Medulla oblongata (tissue), 1 donor: ENCODE measurements around the gene SLC25A34.
A peak's percentile ranks its signal among the peaks of the same experiment; 100 is the strongest.

Experiments used
- DNase-seq: peaks from one replicate; pipeline ENCODE4 v3.0.0-alpha.2; 2015; ENCODE audit errors: extremely low spot score

SLC25A34 gene

DNA sequence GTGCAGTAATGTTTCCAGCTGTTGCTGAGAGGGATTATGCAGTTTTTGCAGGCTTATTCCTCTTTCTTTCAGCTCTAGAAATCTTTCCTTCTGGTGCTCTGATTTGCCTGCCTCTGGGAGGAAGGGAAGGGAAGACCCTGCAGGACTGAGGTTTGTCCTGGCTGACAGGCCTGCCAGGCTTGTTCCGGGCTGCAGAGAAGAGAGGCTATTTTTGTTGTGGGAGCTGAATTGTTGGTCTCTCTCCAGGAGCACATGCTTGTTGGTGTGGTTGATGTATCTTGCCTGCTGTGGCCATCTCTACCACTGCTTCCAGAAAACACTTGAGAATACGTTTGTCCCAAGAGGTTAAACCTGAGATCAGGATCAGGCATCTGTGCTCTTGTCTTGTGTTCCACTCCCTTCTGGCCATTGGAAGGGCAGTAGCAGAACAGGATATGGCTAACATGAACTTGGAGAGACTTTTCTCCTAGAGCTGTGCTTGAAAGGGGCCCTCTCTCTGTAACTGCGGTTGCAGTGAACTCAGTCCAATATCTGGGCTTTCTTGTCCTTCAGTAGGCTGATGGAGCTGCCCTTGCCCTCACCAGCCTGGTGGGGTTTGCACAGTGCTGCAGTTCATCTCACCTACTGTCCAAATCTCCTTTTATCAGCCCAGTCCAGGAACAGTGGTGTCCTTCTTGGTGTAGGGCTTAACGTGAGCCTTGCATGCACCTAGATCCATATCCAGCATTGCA lies 21.5 kb upstream of the SLC25A34 start:
- peak; percentile 87 for DNase-seq

DNA sequence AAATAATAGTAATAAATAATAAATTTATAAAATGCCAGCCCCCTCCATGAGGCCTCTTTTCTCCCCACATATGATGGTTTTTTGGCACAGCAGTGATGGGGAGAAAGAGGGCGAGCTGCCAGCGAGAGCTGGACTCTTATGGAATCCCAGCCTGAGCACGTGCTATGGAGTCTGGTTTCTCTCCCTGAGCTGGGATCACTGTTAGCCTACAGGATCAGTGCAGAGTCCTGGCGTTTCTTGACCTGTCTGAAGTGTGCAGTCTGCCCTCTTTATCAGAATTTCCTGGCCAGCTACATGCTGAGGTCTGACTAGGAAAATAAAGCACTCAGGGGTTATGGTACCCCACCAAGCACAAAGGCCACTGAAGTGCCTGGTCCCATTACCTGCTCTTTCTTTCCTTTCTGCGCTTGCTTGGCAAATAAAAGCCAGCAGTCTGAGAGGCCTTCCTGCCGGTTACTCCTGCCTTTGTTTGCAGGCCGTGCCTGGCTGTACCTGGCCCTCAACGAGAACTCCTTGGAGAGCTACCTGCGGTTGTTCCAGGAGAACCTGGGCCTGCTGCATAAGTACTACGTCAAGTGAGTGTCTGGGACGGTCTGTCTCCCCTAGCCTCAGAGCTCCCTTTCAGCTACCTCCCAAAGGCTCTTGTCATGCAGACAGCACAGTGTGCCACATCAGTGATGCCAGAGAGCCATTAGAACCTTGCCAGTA lies 18.5 kb upstream of the SLC25A34 start:
- DNase-seq: no peak

DNA sequence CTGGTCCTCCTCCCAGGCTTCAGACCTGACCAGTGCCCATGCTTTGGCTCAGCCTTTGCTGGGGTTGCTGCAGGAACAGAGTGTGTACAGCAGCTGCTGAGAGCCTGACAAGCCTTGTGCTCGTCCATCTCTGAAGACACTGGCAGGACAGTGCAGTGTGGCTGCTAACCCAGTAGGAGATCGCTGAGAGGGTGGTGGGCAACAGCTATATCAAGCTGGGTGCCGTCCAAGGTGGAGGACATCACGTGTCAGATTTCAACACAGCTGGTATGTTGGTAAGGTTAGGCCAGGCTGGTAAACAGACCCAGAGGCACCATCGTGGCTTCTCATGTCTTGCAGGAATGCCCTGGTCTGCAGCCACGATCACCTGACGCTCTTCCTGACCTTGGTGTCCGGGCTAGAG lies 17.9 kb upstream of the SLC25A34 start:
- no peak for DNase-seq

DNA sequence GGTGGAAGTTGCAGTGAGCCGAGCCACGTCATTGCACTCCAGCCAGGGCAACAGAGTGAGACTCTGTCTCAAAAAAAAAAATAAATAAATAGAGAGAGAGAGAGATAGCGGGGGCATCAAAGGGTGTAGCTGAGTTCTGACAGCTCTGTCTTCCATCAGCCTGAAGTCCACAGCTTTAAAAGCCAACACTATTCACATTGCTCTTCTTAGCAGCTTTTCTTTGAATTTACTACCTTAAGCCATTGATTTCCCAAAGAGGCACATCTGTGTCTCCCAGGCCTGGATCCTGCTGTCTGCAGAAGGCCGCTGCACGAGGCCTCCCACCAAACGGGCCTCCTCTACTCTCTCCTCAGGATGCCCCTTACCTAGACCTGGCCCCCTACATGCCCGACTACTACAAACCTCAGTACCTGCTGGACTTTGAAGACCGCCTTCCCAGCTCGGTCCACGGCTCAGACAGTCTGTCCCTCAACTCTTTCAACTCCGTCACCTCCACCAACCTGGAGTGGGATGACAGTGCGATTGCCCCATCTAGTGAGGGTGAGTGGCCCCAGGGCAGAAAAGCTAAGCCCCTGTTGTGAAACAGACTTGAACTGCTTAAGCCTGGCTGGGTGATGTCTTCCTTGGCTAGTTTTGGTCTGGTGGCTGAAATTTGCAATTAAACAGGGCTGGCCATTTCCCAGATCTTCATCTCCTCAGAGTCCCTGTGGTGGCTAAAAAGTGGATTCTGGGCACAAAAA lies 16.5 kb upstream of the SLC25A34 start:
- no peak for DNase-seq

DNA sequence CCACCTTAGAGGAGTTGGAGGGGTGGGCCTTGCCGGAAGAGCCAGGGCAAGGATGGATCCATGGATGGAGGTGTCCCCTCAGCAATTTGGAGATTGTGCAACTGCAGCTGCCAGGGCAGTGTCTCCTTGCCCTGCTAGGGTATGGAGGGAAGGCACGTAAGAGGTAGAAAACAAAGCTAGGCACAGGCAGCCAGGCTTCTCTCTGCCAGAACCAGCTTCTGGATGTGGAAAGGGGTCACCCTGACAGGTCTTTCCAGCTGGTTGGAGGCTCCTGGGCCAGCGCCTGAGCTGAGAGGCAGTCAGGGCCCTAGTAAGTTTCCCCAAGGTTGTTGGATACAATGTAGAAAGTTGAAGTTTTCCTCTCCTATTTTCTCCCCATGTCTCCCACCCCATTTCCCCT lies 15.2 kb upstream of the SLC25A34 start:
- DNase-seq: no peak

DNA sequence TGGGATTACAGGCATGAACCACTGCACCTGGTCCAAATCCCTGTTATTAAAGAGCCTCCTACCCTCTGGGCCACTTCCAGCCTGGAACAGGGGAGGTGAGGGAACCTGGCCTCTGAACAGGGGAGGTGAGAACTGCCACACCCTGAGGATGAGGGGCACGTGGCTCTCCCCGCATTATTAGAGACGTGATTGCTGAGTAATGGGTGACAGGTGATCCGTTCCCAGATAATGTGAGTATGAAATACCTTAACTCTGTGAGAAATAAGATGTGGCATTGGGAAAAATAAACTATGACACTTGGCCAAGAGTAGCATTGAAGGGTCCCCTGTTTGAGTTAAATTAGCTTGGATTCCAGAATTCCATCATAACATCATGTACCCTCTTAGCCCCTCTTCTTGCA lies 13.6 kb upstream of the SLC25A34 start:
- no peak for DNase-seq

GRCh38 chr1:15722836-15723532 lies 13.1 kb upstream of the SLC25A34 start:
- no peak for DNase-seq

GRCh38 chr1:15723631-15724246 lies 12.3 kb upstream of the SLC25A34 start:
- no peak for DNase-seq

- no peak for DNase-seq
Observed at GRCh38 chr1:15724949-15725880, 10.8 kb upstream of the SLC25A34 start.

- no peak for DNase-seq
Observed at GRCh38 chr1:15726508-15726907, 9.6 kb upstream of the SLC25A34 start.

DNA sequence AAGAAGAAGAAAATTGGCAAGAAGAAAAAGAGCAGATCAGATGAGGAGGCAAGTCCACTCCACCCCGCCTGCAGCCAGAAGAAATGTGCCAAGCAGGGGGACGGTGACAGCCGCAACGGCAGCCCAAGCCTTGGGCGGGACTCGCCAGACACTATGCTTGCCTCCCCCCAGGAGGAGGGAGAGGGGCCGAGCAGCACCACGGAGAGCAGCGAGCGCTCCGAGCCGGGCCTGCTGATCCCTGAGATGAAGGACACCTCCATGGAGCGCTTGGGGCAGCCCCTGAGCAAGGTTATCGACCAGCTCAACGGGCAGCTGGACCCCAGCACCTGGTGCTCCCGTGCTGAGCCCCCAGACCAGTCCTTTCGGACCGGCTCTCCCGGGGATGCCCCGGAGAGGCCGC lies 9.0 kb upstream of the SLC25A34 start:
- DNase-seq: no peak

GRCh38 chr1:15727424-15727823 lies 8.6 kb upstream of the SLC25A34 start:
- DNase-seq: no peak

DNA sequence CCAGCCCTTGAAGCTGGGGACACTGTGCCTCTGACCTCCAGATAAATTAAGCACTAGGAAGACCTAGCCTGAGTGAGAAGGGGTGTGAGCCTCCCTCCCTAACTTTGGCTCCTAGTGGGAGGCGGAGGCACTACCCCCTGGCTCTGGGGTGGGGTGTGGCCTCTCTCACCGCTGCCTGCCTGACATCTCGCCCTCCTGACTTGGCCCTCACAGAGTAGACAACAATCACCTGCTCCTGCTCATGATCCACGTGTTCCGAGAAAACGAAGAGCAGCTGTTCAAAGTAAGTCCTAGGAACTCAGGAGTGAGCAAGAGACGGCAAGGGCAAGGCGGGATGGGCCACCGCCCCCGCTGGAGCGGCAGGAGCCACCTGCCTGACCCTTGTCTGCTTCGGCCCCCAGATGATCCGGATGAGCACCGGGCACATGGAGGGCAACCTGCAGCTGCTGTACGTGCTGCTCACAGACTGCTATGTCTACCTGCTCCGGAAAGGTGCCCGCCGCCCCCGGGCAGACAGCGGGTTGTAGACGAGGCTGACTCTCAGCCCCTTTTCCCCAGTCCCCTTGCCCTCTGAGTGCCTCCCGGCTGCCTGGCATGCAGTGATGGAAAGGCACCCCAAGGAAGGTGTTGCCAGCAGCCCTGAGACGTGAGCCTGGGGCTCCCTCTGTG lies 8.1 kb upstream of the SLC25A34 start:
- no peak for DNase-seq

DNA sequence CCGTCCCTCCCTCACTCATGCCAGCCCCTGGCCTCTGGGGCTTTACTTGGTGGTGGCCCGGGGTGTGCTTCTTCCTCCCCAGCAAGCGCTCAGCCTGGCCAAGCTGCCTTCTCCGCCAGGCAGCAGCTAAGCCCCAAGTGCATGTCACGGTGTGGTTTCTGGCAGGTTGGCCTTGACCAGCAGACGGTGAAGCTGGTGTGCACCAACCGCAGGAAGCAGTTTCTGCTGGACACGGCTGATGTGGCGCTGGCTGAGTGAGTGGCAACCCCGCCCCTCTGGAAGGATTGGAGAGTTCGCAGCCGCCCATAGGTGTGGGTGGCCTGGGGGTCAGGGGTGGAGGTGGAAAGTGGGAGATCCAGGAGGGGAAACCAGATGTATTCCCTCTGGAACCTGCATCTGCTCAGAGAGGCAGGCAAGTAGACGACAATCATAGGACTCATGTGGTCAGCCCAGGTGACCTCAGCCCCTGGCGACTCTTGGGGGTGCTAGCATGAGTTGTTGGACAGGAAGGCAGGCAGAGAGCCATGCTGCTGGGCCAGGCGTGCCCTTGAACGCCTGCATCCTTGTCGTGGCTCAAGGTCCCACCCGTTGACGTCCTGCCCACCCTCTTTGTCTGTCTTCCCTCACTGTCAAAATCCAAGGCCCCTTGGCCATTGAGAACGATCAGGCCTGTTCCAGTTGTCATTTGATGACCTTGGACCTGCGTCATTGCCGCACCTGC lies 7.0 kb upstream of the SLC25A34 start:
- DNase-seq: no peak

DNA sequence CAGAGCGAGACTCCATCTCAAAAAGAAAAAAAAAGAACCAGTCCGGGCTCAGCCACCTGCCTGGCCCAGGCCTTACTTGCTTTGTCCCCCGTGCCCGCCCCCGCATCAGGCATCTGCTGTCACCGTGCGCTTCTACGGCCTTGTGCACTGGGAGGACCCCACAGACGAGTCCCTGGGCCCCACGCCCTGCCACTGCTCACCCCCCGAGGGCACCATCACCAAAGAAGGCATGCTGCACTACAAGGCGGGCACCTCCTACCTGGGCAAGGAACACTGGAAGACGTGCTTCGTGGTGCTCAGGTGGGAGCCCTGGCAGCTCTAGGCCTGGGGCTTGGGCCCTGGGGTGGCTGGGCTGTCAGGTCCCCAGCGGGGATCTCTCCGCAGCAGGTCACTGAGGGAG lies 5.6 kb upstream of the SLC25A34 start:
- no peak for DNase-seq

GRCh38 chr1:15730936-15731335 lies 5.1 kb upstream of the SLC25A34 start:
- DNase-seq: no peak

DNA sequence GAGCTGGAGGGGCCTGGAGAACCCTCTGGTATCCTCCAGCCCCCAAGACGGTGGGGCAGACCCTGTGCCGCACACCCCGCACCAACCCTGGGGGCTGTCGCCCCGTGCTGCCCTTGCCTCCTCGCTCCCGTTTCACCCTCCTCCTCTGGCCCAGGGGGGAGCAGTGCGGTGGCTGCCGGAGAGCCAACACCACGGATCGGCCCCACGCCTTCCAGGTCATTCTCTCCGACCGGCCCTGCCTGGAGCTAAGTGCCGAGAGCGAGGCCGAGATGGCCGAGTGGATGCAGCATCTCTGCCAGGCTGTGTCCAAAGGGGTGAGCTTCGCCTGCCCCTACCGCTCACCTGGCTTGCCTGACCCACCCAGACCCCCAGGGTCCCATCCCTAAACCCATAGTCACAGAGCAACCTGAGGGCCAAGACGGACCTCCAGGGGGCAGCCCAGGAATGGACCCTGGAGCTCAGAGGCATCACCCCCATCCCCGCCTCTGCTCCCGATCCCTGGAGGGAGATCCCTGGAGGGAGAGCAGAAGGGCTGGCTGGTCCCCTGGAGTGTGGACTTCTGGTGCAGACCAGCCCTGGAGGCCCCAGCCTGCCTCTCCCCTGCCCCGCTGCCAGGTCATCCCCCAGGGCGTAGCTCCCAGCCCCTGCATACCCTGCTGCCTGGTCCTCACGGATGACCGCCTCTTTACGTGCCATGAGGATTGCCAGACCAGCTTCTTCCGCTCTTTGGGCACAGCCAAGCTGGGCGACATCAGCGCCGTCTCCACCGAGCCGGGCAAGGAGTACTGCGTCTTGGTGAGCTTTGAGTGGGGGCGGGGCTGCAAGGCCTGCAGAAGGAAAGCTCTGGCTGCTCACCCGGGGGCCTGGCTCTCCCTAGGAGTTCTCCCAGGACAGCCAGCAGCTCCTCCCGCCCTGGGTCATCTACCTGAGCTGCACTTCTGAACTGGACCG lies 4.0 kb upstream of the SLC25A34 start:
- no peak for DNase-seq

GRCh38 chr1:15732686-15733081 lies 3.4 kb upstream of the SLC25A34 start:
- DNase-seq: no peak
